Spleen (tissue), 7 donors: ENCODE results near the gene UBP1.

ENCODE experiments used
- POLR2A ChIP-seq, 3 donors: fragments of 450-650 bp; IDR thresholded peaks; one replicate each; pipeline ENCODE4 v1.5.1; 2017; ENCODE audit warnings: antibody characterized with exemption in 3 of 3, mild to moderate bottlenecking in 1 of 3
- TF ChIP-seq, protein P1 (sequence below), 11 experiments: fragments of 200-600 bp in 7 of 11; fragments of 450-650 bp in 4 of 11; sonication (generic) in 4 of 11; IDR thresholded peaks in 8 of 11; conservative IDR thresholded peaks in 3 of 11; 1 replicate in 7 of 11; 2 replicates in 4 of 11; pipeline versions ENCODE4 v1.4.0 to v1.8.0; 2016 to 2021; ENCODE audit warnings: antibody characterized with exemption in 11 of 11, inconsistent platforms in 4 of 11, mild to moderate bottlenecking in 1 of 11
- donor health status: DM: no; HTN: no; CAD: no; lungs with moderate emphysema.
- donor health status: DM: no; HTN: no; CAD: no.
- donor health status: DM: no; HTN: no; CAD: no.

DNA sequence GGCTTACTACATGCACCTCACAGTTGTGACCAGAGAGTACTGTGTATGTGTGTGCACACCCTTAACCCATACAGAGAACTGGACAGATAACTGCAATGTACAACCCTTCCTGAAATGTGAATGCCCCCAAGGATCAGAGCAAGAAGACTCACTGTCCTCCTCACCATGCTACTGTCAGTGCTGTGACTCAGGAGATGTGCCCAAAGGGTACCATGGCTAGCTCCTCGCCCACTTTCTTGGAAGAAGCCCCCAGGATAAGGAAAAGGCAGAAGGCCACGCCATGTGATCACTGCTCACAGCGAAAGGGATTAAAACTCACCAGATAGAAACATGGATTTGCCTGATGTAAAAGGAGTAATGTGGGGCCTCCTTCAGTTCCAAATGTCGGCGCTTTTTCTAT is 41.8 kb downstream of the UBP1 start:
- TF ChIP-seq, protein P1, sequence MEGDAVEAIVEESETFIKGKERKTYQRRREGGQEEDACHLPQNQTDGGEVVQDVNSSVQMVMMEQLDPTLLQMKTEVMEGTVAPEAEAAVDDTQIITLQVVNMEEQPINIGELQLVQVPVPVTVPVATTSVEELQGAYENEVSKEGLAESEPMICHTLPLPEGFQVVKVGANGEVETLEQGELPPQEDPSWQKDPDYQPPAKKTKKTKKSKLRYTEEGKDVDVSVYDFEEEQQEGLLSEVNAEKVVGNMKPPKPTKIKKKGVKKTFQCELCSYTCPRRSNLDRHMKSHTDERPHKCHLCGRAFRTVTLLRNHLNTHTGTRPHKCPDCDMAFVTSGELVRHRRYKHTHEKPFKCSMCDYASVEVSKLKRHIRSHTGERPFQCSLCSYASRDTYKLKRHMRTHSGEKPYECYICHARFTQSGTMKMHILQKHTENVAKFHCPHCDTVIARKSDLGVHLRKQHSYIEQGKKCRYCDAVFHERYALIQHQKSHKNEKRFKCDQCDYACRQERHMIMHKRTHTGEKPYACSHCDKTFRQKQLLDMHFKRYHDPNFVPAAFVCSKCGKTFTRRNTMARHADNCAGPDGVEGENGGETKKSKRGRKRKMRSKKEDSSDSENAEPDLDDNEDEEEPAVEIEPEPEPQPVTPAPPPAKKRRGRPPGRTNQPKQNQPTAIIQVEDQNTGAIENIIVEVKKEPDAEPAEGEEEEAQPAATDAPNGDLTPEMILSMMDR (IDR thresholded peaks at IDR 0.05 in 8 of 11, conservative IDR thresholded peaks at IDR 0.05 in 3 of 11), result no peak
- TF ChIP-seq POLR2A (IDR thresholded peaks at IDR 0.05), result no peak
